LNCaP clone FGC (cell line): ENCODE data around the gene CANT1.

Source experiments
- DNase-seq: peaks from one replicate; pipeline ENCODE4 v3.0.0-alpha.2; 2011; ENCODE audit warnings: low read depth
- H3K4me3 ChIP-seq: 2 replicates; pipeline ENCODE4 v1.5.1; 2011; ENCODE audit warnings: mild to moderate bottlenecking, low read depth, low read length, control low read depth
- TF ChIP-seq, protein P1 (sequence below): IDR thresholded peaks from 2 replicates; pipeline ENCODE4 v1.5.1; 2012; ENCODE audit warnings: mild to moderate bottlenecking; ENCODE audit not compliant: control insufficient read depth, insufficient read depth; ENCODE audit errors: extremely low read depth

The CANT1 gene

DNA sequence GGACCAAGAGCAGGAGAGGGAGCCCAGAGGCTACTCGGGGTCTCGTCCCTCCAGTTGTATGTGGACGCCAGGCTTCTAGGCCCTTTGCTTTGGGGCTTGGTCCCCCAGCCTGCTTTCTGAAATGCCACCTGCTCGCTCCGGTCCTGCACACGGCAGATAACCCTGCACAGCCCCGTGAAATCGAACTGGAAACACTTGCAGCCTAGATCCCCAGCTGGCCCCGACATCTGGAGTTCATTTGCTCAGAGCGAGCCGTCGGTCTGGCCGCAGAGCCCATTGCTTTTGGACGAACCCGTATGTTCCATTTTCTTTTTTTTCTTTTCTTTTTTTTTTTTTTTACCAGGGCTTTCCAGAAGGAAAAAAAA is 37.3 kb upstream of the CANT1 start:
- DNase-seq: no peak
- no peak overlapping the region for H3K4me3 ChIP-seq
- TF ChIP-seq, protein P1, sequence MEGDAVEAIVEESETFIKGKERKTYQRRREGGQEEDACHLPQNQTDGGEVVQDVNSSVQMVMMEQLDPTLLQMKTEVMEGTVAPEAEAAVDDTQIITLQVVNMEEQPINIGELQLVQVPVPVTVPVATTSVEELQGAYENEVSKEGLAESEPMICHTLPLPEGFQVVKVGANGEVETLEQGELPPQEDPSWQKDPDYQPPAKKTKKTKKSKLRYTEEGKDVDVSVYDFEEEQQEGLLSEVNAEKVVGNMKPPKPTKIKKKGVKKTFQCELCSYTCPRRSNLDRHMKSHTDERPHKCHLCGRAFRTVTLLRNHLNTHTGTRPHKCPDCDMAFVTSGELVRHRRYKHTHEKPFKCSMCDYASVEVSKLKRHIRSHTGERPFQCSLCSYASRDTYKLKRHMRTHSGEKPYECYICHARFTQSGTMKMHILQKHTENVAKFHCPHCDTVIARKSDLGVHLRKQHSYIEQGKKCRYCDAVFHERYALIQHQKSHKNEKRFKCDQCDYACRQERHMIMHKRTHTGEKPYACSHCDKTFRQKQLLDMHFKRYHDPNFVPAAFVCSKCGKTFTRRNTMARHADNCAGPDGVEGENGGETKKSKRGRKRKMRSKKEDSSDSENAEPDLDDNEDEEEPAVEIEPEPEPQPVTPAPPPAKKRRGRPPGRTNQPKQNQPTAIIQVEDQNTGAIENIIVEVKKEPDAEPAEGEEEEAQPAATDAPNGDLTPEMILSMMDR: no peak

DNA sequence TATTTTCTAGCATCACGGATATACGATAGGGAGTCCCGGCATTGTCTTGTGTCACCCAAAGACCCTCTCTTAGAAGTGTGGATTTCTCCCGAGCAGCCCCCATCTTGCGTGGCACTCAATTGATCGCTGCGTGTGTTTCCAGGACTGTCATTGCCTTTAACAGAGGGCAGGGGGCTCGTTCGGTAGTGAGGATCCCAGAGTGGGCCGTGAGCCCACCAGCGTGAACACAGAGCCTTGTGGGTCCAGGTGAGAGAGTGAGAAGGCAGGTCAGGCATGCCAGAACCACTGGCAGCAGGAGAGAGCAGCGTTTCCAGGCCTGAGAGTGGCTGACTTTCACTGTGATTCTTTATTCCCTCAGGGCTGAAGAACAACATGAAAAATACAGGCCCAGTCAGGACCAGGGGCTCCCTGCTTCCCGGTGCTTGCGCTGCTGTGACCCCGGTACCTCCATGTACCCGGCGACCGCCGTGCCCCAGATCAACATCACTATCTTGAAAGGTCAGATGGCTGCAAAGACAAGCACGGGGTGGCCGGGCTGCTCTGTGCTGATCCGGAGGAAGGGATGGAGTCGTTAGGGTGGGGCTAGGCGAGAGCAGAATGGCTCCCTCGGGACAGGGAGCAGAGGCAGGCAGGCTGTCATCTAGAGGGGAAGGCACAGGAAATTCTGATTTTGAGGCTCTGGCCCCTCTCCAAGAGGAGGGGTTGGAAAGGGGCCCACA is 36.8 kb upstream of the CANT1 start:
- TF ChIP-seq, protein P1: no peak
- H3K4me3 ChIP-seq: no peak overlapping the region
- no peak for DNase-seq

DNA sequence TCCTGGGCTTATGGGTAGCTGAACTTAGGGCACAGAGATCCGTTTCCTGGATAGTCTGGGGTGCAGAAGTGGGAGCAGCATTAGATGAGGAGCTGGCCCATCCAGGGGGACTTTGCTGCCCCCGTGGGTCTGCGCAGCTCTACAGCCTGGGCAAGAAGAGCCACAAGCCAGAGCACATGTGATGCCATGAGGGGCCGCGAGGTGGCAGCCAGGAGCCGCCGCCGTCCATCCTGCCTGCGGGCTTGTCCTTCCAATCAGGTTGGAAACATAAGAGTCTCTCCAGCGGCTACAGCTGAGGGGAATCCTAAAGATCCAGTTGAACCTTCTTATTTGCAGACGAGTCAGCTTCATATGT is 36.3 kb upstream of the CANT1 start:
- DNase-seq: no peak
- TF ChIP-seq, protein P1: peak; percentile 95
- H3K4me3 ChIP-seq: no peak overlapping the region

DNA sequence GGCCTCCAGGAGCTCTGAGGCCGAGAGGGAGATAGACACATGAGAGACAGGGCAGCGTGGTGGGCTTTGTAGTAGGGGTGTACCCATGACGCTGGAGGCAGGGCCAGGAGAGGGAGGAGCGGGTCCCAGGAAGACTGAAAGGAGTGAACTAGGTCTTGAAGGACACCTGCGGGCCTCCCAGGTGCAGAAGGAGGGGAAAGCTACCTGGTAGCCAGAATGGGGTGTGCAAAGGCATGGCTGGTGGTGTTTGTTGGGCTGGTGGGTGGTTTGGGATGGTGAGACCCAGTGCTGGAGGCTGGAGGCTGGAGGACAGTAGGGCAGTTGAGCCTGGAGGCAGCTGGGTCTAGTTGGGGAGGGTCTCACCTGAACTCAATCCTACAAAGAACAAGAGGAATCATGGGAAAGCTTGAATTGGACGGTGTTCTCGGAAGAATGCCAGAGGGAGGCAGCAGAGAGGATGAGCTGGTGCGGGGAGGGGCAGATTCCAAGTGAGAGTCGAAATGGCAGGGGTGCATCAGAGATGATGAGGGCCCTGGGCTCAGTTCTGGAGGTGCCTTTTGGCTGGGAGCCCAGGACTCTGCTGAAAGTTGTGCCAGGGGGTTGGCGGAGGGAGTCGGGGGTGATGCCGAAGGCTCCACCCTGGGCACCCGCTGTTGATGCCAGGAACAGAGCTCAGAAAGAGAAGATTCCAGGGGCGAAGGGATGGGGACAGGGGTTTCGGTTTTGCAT is 35.6 kb upstream of the CANT1 start:
- TF ChIP-seq, protein P1: no peak
- no peak overlapping the region for H3K4me3 ChIP-seq
- DNase-seq: no peak

DNA sequence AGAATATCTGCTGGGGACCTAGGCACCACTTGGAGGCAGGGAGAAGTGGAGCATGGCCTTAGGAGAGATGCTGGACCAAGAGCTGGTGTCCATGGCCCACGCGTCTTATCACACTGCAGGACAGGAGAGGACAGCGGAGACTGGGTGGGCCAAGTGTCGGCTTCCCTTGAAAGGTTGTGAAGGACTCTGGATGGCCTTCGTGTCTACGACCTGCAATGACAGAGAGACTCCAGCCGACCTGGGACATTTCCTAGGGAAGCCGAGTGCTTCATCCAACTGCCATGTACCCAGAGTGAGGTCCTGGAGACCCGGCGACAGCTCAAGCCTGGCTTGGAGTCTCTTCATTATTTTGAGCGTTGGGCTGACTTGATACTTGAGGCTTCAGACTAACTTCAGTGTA is 34.9 kb upstream of the CANT1 start:
- TF ChIP-seq, protein P1: no peak
- no peak overlapping the region for H3K4me3 ChIP-seq
- no peak for DNase-seq

DNA sequence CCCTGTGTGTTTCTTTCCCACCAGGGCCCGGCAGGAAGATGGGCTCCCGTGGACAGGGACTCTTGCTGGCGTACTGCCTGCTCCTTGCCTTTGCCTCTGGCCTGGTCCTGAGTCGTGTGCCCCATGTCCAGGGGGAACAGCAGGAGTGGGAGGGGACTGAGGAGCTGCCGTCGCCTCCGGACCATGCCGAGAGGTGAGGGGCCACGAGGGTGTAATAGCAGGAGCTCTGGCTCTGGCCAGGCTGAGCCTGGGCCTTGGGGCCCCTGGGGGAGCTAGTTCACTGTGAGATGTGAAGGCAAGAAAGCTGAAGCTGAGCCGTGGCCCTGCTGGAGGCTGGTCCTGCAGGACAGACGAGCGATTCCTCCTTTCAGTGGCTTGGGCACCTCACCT is 34.4 kb upstream of the CANT1 start:
- TF ChIP-seq, protein P1: no peak
- DNase-seq: no peak
- H3K4me3 ChIP-seq: no peak overlapping the region
